Erythroblast (primary cell): ENCODE data around the gene VPS13C.

Experiments used
- GATA1 ChIP-seq: IDR thresholded peaks from 2 replicates; pipeline ENCODE4 v1.6.1; 2011; ENCODE audit warnings: low read depth, mild to moderate bottlenecking, control low read depth, low read length, moderate library complexity
- POLR2A ChIP-seq: IDR thresholded peaks from 2 replicates; pipeline ENCODE4 v1.6.1; 2011; ENCODE audit warnings: mild to moderate bottlenecking, low read length

GRCh38 chr15:62054979-62055378 lies 5.3 kb downstream of the VPS13C start:
- TF ChIP-seq POLR2A (no peak), GATA1 (no peak)
